Keratinocyte (primary cell): ENCODE results near the gene GLCE.

Experiments used
- EZH2 ChIP-seq: IDR thresholded peaks from one replicate; pipeline ENCODE4 v1.6.1; 2012; ENCODE audit warnings: inconsistent platforms, mild to moderate bottlenecking, low read length, moderate library complexity
- TF ChIP-seq, protein P1 (sequence below), 3 experiments: IDR thresholded peaks in 1 of 3; conservative IDR thresholded peaks in 1 of 3; optimal IDR thresholded peaks in 1 of 3; 2 replicates in 2 of 3; 3 replicates in 1 of 3; pipeline versions ENCODE3 to v1.5.1; 2011; ENCODE audit warnings: low read length in 3 of 3, mild to moderate bottlenecking in 3 of 3, moderate library complexity in 2 of 3, control low read depth in 1 of 3, inconsistent platforms in 1 of 3; ENCODE audit not compliant: insufficient read depth in 2 of 3; ENCODE audit errors: extremely low read depth in 1 of 3

DNA sequence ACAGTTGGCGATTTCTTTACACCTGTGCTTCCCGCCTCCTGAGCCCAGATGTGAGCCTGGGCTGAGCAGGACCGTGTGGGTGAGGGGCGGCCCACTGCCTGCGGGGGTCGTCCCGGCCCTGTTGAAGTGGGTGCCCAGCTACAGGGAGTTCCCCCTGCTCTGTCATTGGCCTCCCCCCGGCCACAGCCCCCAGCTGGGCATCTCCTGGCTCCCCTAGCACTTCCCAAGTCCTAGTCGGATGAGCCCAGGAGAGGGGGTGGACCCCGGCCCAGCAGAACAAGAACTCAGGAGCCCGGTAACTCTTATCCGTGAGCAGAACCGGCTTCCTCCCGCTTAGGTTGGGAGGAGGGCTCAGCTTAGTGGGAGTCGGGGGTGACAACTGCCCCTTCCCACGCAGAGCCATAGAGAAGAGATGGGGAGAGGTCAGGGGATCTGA lies 139.0 kb downstream of the GLCE start:
- TF ChIP-seq, protein P1, sequence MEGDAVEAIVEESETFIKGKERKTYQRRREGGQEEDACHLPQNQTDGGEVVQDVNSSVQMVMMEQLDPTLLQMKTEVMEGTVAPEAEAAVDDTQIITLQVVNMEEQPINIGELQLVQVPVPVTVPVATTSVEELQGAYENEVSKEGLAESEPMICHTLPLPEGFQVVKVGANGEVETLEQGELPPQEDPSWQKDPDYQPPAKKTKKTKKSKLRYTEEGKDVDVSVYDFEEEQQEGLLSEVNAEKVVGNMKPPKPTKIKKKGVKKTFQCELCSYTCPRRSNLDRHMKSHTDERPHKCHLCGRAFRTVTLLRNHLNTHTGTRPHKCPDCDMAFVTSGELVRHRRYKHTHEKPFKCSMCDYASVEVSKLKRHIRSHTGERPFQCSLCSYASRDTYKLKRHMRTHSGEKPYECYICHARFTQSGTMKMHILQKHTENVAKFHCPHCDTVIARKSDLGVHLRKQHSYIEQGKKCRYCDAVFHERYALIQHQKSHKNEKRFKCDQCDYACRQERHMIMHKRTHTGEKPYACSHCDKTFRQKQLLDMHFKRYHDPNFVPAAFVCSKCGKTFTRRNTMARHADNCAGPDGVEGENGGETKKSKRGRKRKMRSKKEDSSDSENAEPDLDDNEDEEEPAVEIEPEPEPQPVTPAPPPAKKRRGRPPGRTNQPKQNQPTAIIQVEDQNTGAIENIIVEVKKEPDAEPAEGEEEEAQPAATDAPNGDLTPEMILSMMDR (optimal IDR thresholded peaks at IDR 0.05 in 1 of 3, IDR thresholded peaks at IDR 0.05 in 1 of 3, conservative IDR thresholded peaks at IDR 0.05 in 1 of 3; ENCODE audit: extremely low read depth in 1 of 3, insufficient read depth in 2 of 3, low read length in 3 of 3): no peak
- TF ChIP-seq EZH2: no peak
